NT2/D1 (cell line): Measurements from ENCODE around the gene HOXD4.

ENCODE experiments used
- DNase-seq: peaks from one replicate; pipeline ENCODE4 v3.0.0-alpha.2; 2011; ENCODE audit warnings: low read depth, low spot score
- H3K27me3 ChIP-seq: 2 replicates; pipeline ENCODE4 v1.6.0; 2011; ENCODE audit warnings: mild to moderate bottlenecking; ENCODE audit not compliant: insufficient read length, insufficient read depth
- H3K36me3 ChIP-seq: 2 replicates; pipeline ENCODE4 v1.6.1; 2011; ENCODE audit warnings: mild to moderate bottlenecking, low read length, mixed read lengths; ENCODE audit not compliant: insufficient read depth, insufficient read length
- H3K4me1 ChIP-seq: 2 replicates; pipeline ENCODE4 v1.5.1; 2011; ENCODE audit not compliant: insufficient read depth, insufficient read length
- H3K4me3 ChIP-seq: 2 replicates; pipeline ENCODE4 v1.5.1; 2011; ENCODE audit warnings: low read depth; ENCODE audit not compliant: insufficient read length
- H3K9ac ChIP-seq: 2 replicates; pipeline ENCODE4 v1.6.0; 2011; ENCODE audit warnings: low read depth; ENCODE audit not compliant: insufficient read length
- H3K9me3 ChIP-seq: 2 replicates; pipeline ENCODE4 v1.5.1; 2011; ENCODE audit warnings: mild to moderate bottlenecking, low read length; ENCODE audit not compliant: insufficient read depth
- SUZ12 ChIP-seq: IDR thresholded peaks from 2 replicates; pipeline ENCODE4 v1.6.1; 2011; ENCODE audit not compliant: insufficient read length, insufficient read depth; ENCODE audit errors: extremely low read depth
- YY1 ChIP-seq: IDR thresholded peaks from 2 replicates; pipeline ENCODE4 v1.6.1; 2011; ENCODE audit not compliant: insufficient read length, insufficient read depth
- ZNF274 ChIP-seq: IDR thresholded peaks from 2 replicates; pipeline ENCODE4 v1.6.1; 2011; ENCODE audit warnings: mild to moderate bottlenecking, low read depth, low read length

Gene HOXD4

GRCh38 chr2:176110415-176111308 lies 40.7 kb upstream of the HOXD4 start:
- H3K9ac ChIP-seq = no peak overlapping the region
- no peak for TF ChIP-seq SUZ12
- TF ChIP-seq YY1 = no peak
- TF ChIP-seq ZNF274 = no peak
- H3K4me3 ChIP-seq = no peak overlapping the region
- H3K27me3 ChIP-seq = peaks cover 98% of the 10 kb centered on the region
- H3K36me3 ChIP-seq = peaks cover 6% of the 10 kb centered on the region
- H3K4me1 ChIP-seq = peaks cover 8% of the 10 kb centered on the region
- H3K9me3 ChIP-seq = no peaks in the 10 kb centered on the region
- no peak for DNase-seq

GRCh38 chr2:176111309-176111663 lies 40.1 kb upstream of the HOXD4 start:
- Histone ChIP-seq H3K4me1 (peaks cover 5% of the 10 kb centered on the region), H3K4me3 (no peak overlapping the region), H3K27me3 (peaks cover 98% of the 10 kb centered on the region), H3K36me3 (peaks cover 6% of the 10 kb centered on the region), H3K9ac (no peak overlapping the region), H3K9me3 (no peaks in the 10 kb centered on the region)
- DNase-seq = no peak
- TF ChIP-seq ZNF274 = no peak

GRCh38 chr2:176111846-176112374 lies 39.4 kb upstream of the HOXD4 start:
- Histone ChIP-seq H3K4me3 (no peak overlapping the region), H3K27me3 (peaks cover 98% of the 10 kb centered on the region), H3K9ac (no peak overlapping the region), H3K9me3 (0 out of 2 replicates have a peak, but pooled peaks cover 4% of the 10 kb centered on the region), H3K36me3 (peaks cover 7% of the 10 kb centered on the region), H3K4me1 (peaks cover 3% of the 10 kb centered on the region)
- no peak for DNase-seq
- TF ChIP-seq ZNF274 = no peak
- no peak for TF ChIP-seq YY1
- TF ChIP-seq SUZ12 = no peak

GRCh38 chr2:176112375-176113302 lies 38.7 kb upstream of the HOXD4 start:
- H3K27me3 ChIP-seq = peaks cover 99% of the 10 kb centered on the region
- peaks cover 13% of the 10 kb centered on the region for H3K36me3 ChIP-seq
- H3K9me3 ChIP-seq = peaks cover 10% of the 10 kb centered on the region; the same call in 1 of the 2 replicates
- TF ChIP-seq SUZ12 (no peak), YY1 (no peak), ZNF274 (no peak)
- H3K4me3 ChIP-seq = no peak overlapping the region
- no peak overlapping the region for H3K9ac ChIP-seq
- DNase-seq = no peak
- H3K4me1 ChIP-seq = peaks cover 3% of the 10 kb centered on the region

GRCh38 chr2:176114120-176114929 lies 37.0 kb upstream of the HOXD4 start:
- Histone ChIP-seq H3K4me3 (no peak overlapping the region), H3K9ac (no peak overlapping the region), H3K36me3 (peaks cover 15% of the 10 kb centered on the region), H3K4me1 (peaks cover 2% of the 10 kb centered on the region), H3K9me3 (peaks cover 10% of the 10 kb centered on the region; the same call in 1 of the 2 replicates), H3K27me3 (peaks cover 99% of the 10 kb centered on the region)
- DNase-seq = no peak
- TF ChIP-seq YY1 (no peak), SUZ12 (no peak), ZNF274 (no peak)

GRCh38 chr2:176114930-176115625 lies 36.3 kb upstream of the HOXD4 start:
- Histone ChIP-seq H3K36me3 (peaks cover 15% of the 10 kb centered on the region), H3K9ac (no peak overlapping the region), H3K27me3 (peaks cover 99% of the 10 kb centered on the region), H3K4me3 (no peak overlapping the region), H3K4me1 (peaks cover 2% of the 10 kb centered on the region), H3K9me3 (peaks cover 10% of the 10 kb centered on the region; the same call in 1 of the 2 replicates)
- no peak for DNase-seq
- no peak for TF ChIP-seq YY1
- TF ChIP-seq SUZ12 = no peak
- no peak for TF ChIP-seq ZNF274
